Activated naive CD8-positive, alpha-beta T cell treated with anti-CD3 and anti-CD28 coated beads for 36 hours (primary cell): ENCODE measurements around the gene HSDL2. TPM values are rescaled to one million over a fixed set of nuclear protein-coding genes. Genes with fewer than 3 reads are reported as not detected.
"Not testable (repeated sequence)": the region's sequence is repeated elsewhere in the genome, so short reads cannot be mapped to it uniquely, and the experiment has no call there.

Experiments used
- DNase-seq: peaks from one replicate; pipeline ENCODE4 v3.0.0; 2021
- H3K27ac Mint-ChIP-seq: one replicate; pipeline ENCODE4 v1.8.0; 2022; ENCODE audit warnings: mild to moderate bottlenecking, moderate library complexity, mixed read lengths
- H3K27me3 Mint-ChIP-seq: one replicate; pipeline ENCODE4 v1.8.0; 2022; ENCODE audit warnings: mild to moderate bottlenecking, mixed read lengths
- H3K36me3 Mint-ChIP-seq: one replicate; pipeline ENCODE4 v1.8.0; 2021; ENCODE audit warnings: mild to moderate bottlenecking, mixed read lengths
- H3K4me1 Mint-ChIP-seq: one replicate; pipeline ENCODE4 v1.8.0; 2021; ENCODE audit warnings: mixed read lengths
- H3K4me3 Mint-ChIP-seq: one replicate; pipeline ENCODE4 v1.8.0; 2022; ENCODE audit warnings: mild to moderate bottlenecking, moderate library complexity, mixed read lengths
- H3K9me3 Mint-ChIP-seq: one replicate; pipeline ENCODE4 v1.8.0; 2022; ENCODE audit warnings: mixed read lengths
- total RNA-seq, 2 experiments: library from RNA; stranded (reverse); gene quantifications; one replicate each; pipeline ENCODE4 v1.2.3, GENCODE V29; 2021

Gene HSDL2
- total RNA-seq, 2 experiments from 2014 or later = 21.4 to 22.3 TPM

DNA sequence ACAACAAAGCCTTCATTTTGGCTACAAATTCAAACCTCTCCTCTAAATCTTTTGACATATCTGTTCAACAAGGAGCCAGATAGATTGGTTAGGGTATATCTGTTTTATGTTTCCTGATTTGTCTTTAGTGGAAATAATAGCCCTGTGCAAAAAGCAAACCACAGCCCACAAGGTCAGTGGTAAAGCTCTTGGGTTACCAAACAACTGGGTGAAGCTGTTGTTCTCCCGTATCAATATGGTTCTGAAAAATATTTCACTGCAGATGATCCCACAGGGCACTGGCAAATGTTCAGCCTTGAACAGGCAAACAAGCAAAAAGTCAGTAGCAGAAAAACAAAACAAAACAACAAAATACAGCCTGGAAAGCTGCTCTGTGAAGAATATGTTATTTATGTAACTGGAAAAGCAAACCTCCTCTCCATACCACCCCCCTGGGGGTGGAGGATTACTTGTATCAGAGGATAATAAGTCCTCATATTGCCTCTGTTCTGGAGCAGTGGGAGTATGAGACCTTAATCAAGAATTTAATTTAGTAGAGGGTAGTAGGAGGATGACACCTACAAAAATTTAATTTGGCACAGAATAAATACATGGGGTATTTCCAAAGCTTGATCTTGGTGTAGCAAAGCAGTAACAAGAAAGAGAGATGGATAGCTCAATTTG, 25.7 kb upstream of the HSDL2 start:
- peaks cover 3% of the 10 kb centered on the region for H3K36me3 Mint-ChIP-seq
- H3K27ac Mint-ChIP-seq = peak overlapping the region; percentile 90
- no peaks in the 10 kb centered on the region for H3K27me3 Mint-ChIP-seq
- no peak for DNase-seq
- peaks cover 21% of the 10 kb centered on the region for H3K4me1 Mint-ChIP-seq
- peaks cover 5% of the 10 kb centered on the region for H3K9me3 Mint-ChIP-seq
- no peak overlapping the region for H3K4me3 Mint-ChIP-seq

DNA sequence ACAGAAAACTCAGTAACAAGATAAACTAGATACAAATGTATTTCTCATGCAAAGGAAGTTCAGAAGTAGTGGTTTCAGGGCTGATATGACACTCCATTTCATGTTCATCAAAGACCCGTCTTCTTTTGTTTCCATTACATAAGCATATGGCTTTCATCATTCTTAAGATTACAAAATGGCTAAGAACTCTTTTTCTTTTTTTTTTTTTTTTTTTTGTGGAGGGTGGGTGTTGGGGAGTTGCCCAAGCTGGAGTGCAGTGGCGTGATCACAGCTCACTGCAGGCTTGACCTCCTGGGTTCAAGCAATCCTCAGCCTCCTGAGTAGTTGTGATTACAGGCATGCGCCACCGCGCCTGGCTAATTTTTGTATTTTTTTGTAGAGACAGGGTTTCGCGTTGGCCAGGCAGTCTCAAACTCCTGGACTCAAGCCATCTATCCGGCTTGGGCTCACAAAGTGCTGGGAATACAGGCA, 24.4 kb upstream of the HSDL2 start:
- H3K27ac Mint-ChIP-seq = peak overlapping the region; percentile 90
- no peak overlapping the region for H3K4me3 Mint-ChIP-seq
- peaks cover 28% of the 10 kb centered on the region for H3K4me1 Mint-ChIP-seq
- H3K27me3 Mint-ChIP-seq = no peaks in the 10 kb centered on the region
- peaks cover 5% of the 10 kb centered on the region for H3K9me3 Mint-ChIP-seq
- no peak for DNase-seq
- H3K36me3 Mint-ChIP-seq = peaks cover 3% of the 10 kb centered on the region

DNA sequence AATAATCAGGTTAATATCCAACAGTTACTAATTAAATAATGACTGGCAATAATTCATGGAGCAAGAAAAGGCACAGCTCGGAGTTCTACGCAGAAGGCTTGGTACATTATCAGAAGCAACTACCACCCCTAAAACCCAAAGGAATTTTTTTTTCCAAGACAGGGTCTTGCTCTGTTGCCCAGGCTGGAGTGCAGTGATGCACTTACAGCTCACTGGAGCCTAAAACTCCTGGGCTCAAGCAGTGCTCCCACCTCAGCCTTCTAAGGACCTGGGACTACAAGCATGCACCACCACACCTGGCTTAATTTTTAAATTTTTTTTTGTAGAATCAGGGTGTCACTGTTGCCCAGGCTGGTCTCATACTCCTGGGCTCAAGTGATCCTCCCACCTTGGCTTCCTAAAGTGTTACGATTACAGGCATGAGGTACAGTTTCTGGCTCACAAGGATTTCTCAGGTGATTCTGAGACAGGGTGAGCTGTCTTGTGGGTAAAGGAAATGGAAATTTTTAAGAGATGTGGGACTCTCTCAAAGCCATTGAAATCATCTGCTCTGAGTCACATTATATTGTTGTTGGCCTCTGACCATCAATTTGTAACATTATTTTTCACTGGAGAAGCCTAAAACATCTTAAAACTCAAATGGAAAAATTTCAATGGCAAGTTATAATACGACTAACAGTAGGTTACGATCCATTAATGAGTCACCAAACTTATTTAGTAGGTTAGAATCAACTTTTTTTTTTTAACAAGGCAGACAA, 19.7 kb upstream of the HSDL2 start:
- Mint-ChIP-seq H3K4me1 (peaks cover 19% of the 10 kb centered on the region), H3K36me3 (peaks cover 3% of the 10 kb centered on the region), H3K27me3 (no peaks in the 10 kb centered on the region), H3K27ac (peak overlapping the region; percentile 71), H3K4me3 (no peak overlapping the region), H3K9me3 (peaks cover 7% of the 10 kb centered on the region)
- no peak for DNase-seq

DNA sequence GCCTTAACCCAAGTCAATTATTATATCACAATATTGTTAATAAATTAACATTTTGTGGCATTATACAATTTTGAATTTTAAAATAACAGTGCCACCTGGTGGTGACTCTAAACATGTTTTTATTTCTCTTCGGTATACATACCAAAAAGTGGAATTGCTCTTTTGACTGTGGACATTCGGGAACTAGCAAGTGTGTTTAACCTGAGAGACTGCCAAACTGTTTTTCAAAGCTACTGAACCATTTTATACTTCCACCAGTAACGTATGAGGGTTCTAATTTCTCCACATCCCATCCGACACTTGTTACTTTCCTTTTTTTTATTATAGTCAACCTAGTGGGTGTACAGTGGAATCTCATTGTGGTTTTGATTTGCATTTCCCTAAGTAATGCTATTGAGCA, 18.3 kb upstream of the HSDL2 start:
- no peak overlapping the region for H3K27ac Mint-ChIP-seq
- H3K9me3 Mint-ChIP-seq = peaks cover 7% of the 10 kb centered on the region
- peaks cover 13% of the 10 kb centered on the region for H3K4me1 Mint-ChIP-seq
- DNase-seq = no peak
- H3K4me3 Mint-ChIP-seq = no peak overlapping the region
- no peaks in the 10 kb centered on the region for H3K27me3 Mint-ChIP-seq
- peaks cover 1% of the 10 kb centered on the region for H3K36me3 Mint-ChIP-seq

DNA sequence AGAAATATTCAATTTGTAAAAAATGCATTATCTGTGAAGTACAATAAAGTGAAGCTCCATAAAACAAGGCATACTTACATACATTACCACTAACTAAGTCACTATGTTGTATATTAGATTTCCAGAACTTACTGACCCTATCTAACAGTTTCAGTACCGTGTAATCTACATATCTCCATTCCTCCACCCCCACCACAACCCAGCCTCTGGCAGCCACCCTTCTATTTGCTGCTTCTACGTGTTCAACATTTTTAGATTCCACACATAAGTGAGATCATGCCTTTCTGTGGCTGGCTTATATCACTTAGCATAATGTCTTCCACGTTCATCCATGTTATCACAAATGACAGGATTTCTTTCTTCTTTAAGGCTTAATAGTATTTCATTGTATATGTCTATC, 15.1 kb upstream of the HSDL2 start:
- H3K9me3 Mint-ChIP-seq = peaks cover 20% of the 10 kb centered on the region
- peaks cover 13% of the 10 kb centered on the region for H3K4me1 Mint-ChIP-seq
- H3K27ac Mint-ChIP-seq = no peak overlapping the region
- no peak for DNase-seq
- no peaks in the 10 kb centered on the region for H3K27me3 Mint-ChIP-seq
- no peak overlapping the region for H3K4me3 Mint-ChIP-seq
- peaks cover 8% of the 10 kb centered on the region for H3K36me3 Mint-ChIP-seq

DNA sequence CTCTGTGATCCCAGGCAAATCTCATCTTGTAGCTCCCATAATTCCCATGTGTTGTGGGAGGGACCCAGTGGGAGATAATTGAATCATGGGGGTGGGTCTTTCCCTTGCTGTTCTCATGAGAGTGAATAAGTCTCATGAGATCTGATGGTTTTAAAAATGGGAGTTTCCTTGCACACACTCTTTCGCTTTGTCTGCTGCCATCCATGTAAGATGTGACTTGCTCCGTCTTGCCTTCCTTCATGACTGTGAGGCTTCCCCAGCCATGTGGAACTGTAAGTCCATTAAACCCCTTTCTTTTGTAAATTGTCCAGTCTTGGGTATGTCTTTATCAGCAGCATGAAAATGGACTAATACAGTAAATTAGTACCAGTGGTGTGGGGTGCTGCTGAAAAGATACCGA, 14.7 kb upstream of the HSDL2 start:
- not testable (repeated sequence) for H3K4me1 Mint-ChIP-seq, H3K27me3 Mint-ChIP-seq, H3K4me3 Mint-ChIP-seq, H3K27ac Mint-ChIP-seq, DNase-seq, H3K36me3 Mint-ChIP-seq
- peaks cover 22% of the 10 kb centered on the region for H3K9me3 Mint-ChIP-seq

DNA sequence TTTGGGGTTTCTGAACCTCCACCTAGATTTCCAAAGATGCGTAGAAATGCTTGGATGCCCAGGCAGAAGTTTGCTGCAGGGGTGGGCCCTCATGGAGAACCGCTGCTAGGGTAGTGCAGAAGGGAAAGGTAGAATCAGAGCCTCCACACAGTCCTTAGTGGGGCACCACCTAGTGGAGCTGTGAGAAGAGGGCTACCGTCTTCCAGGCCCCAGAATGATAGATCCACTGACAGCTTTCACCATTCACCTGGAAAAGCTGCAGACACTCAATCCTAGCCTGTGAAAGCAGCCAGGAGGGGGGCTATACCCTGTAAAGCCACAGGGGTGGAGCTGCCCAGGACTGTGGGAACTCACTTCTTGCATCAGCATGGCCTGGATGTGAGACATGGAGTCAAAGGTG, 13.3 kb upstream of the HSDL2 start:
- Mint-ChIP-seq H3K9me3 (peaks cover 26% of the 10 kb centered on the region), H3K4me3 (no peak overlapping the region), H3K4me1 (peaks cover 2% of the 10 kb centered on the region), H3K36me3 (peaks cover 8% of the 10 kb centered on the region), H3K27ac (no peak overlapping the region), H3K27me3 (no peaks in the 10 kb centered on the region)
- DNase-seq = no peak

DNA sequence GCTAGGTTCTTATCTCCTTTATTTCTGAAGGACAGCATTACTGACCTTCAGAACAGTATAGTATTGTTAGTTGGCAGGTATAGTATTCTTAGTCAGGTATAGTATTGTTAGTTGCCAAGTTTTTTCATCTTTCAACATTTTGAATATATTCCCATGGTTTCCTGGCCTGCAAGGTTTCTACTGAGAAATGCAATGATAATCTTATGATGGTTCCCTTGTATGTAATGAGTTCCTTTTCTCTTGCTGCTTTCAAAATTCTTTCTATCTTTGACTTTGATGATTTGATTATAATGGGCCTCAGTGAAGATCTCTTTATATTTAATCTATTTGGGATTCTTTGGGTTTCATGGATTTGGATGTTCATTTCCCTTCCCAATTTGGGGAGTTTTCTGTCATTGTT, 12.4 kb upstream of the HSDL2 start:
- no peak for DNase-seq
- Mint-ChIP-seq H3K9me3 (peaks cover 26% of the 10 kb centered on the region), H3K4me1 (no peaks in the 10 kb centered on the region), H3K36me3 (peaks cover 8% of the 10 kb centered on the region), H3K4me3 (no peak overlapping the region), H3K27ac (no peak overlapping the region), H3K27me3 (no peaks in the 10 kb centered on the region)

DNA sequence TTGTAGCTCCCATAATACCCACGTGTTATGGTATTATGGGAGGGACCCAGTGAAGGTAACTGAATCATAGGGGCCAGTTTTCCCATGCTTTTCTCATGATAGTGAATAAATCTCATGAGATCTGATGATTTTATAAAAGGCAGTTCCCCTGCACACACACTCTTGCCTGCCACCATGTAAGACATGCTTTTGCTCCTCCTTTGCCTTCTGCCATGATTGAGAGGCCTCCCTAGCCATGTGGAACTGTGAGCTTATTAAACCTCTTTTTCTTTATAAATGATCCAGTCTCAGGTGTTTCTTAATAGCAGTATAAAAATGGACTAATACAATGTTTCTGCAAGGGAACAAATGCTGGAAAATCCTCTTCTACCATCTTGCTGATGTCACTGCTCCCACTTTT, 10.1 kb upstream of the HSDL2 start:
- H3K4me3 Mint-ChIP-seq = no peak overlapping the region
- H3K27ac Mint-ChIP-seq = no peak overlapping the region
- DNase-seq = no peak
- no peaks in the 10 kb centered on the region for H3K27me3 Mint-ChIP-seq
- H3K9me3 Mint-ChIP-seq = peaks cover 26% of the 10 kb centered on the region
- peaks cover 14% of the 10 kb centered on the region for H3K36me3 Mint-ChIP-seq
- no peaks in the 10 kb centered on the region for H3K4me1 Mint-ChIP-seq

DNA sequence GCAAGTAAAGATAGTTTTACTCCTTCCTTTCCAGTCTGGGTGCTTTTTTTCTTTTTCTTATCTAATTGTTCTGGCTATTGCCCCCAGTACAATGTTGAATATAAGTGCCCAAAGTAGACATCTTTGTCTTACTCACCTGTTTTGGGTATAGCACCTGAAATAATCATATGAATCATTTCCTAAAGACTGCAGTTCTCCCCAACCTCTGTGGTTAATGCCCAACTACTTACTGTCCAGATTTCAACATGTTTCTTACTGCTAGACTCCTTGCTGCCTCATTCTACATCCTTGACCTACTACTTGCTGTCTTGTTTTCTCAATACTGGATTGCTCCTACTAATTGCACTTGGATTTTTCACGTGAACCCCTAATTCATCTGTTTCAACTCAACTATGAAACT, 8.8 kb upstream of the HSDL2 start:
- Mint-ChIP-seq H3K4me3 (no peak overlapping the region), H3K9me3 (peaks cover 21% of the 10 kb centered on the region), H3K36me3 (peaks cover 18% of the 10 kb centered on the region), H3K4me1 (peaks cover 2% of the 10 kb centered on the region), H3K27me3 (no peaks in the 10 kb centered on the region), H3K27ac (no peak overlapping the region)
- DNase-seq = no peak

DNA sequence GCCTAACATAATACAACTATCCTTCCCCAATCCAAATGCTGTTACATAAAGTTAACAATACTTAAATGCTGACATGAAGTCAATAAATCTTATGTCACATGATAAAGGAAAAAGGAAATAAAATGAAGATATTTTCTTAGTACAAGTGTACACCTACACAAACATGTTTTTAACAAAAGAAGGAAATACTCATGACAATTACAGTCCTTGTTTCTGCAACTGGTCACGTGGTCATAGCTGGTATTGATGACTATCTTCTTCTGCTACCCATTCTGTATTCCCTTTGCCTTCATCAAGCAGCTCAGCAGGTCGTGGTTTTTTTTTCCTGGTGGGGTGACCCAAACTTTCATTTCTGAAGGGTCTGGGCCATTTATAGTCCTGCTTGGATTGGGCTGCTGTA, 6.2 kb upstream of the HSDL2 start:
- H3K27me3 Mint-ChIP-seq, H3K27ac Mint-ChIP-seq, H3K4me3 Mint-ChIP-seq, DNase-seq: not testable (repeated sequence)
- Mint-ChIP-seq H3K4me1 (peaks cover 20% of the 10 kb centered on the region), H3K9me3 (peaks cover 14% of the 10 kb centered on the region), H3K36me3 (peaks cover 26% of the 10 kb centered on the region)

DNA sequence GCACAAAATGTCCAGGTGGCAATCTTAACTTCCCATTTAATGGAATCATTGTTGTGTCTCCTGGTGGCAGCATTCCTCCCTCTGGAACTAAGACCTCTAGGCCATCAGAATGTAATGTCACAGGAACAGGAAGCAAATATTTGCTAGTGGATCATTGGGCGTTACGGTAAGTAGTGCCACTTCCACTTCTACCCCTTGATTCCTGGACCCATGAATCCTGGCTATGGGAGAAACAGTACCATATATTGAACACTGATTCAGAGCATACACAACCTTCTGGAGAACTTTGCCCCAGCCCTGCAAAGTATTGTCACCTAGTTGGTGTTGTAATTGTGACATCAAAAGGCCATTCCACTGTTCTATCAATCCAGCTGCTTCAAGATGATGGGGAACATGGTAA, 5.7 kb upstream of the HSDL2 start:
- H3K27ac Mint-ChIP-seq, DNase-seq, H3K27me3 Mint-ChIP-seq, H3K4me3 Mint-ChIP-seq: not testable (repeated sequence)
- H3K9me3 Mint-ChIP-seq = peaks cover 12% of the 10 kb centered on the region
- H3K36me3 Mint-ChIP-seq = peaks cover 24% of the 10 kb centered on the region
- H3K4me1 Mint-ChIP-seq = peaks cover 21% of the 10 kb centered on the region

DNA sequence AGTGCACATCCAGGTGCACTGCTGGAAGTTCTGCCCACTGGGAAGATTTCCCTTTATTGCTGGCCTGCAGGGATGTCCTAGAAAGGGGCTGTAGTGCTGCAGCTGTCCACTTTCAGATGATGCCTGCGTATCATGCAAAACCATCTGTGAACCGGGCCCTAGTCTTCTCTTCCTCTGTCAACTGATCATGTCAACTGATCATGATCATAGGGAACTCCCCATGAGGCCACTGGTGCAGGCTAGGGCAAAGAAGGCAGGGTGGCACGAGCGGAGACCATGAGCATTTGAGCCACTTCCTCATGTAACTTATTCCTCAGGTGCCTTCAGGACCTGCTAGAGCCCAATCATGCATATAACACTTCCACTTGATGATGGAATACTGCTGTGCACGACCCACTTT, 4.5 kb upstream of the HSDL2 start:
- DNase-seq = no peak
- Mint-ChIP-seq H3K36me3 (peaks cover 19% of the 10 kb centered on the region), H3K27me3 (no peaks in the 10 kb centered on the region), H3K9me3 (peaks cover 5% of the 10 kb centered on the region), H3K4me3 (no peak overlapping the region), H3K4me1 (peaks cover 21% of the 10 kb centered on the region), H3K27ac (no peak overlapping the region)

DNA sequence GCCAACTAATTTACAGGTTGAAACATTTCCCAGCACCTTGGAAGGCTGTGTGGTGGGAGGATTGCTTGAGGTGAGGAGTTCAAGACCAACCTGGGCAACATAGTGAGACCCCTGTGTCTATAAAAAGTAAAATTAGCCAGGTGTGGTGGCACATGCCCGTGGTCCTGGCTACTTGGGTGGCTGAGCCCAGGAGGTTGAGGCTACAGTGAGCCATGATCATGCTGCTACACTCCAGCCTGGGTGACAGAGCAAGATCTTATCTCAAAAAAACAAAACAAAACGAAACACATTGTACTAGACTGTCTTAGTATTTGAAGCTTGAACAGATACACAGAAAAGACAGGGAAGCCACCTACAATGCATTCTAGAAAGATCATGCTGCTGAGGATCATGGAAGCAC, 2.8 kb upstream of the HSDL2 start:
- H3K9me3 Mint-ChIP-seq = peaks cover 2% of the 10 kb centered on the region
- DNase-seq = no peak
- H3K4me1 Mint-ChIP-seq = peaks cover 27% of the 10 kb centered on the region
- H3K27me3 Mint-ChIP-seq = no peaks in the 10 kb centered on the region
- no peak overlapping the region for H3K27ac Mint-ChIP-seq
- peaks cover 19% of the 10 kb centered on the region for H3K36me3 Mint-ChIP-seq
- no peak overlapping the region for H3K4me3 Mint-ChIP-seq

DNA sequence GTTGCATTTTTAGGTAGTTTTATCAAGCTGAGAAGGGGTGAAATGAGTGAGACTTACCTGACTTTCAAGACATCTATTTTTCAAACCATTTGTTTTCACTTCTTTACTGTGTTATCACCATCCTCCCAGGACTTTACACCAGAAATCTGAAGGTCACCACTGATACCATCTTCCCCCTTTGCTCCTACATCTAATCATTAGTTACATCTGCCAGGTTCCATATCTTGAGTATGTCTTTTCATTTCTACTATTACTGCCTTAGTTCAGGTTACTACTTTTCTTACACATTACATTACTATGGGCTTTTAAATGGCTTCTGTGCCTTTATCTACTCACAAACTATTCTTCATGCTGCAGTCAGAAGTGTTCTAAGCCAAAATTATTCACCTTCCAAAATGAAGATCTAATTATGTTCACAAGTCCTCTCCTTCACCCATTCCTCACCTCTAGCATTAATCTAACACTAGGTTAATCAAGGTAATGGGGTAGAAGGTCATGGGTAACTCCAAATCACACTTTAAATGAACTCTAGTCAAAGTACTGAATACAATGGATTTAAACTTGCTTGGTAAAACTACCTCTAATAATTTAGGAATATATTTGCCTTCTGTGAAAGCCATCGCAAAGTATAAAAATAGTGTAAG, 2.1 kb upstream of the HSDL2 start:
- H3K27me3 Mint-ChIP-seq = no peaks in the 10 kb centered on the region
- peaks cover 29% of the 10 kb centered on the region for H3K4me1 Mint-ChIP-seq
- no peak overlapping the region for H3K27ac Mint-ChIP-seq

More for the DNA sequence above, 2.1 kb upstream of the HSDL2 start:
- H3K36me3 Mint-ChIP-seq = peaks cover 19% of the 10 kb centered on the region
- H3K4me3 Mint-ChIP-seq = peak overlapping the region; percentile 98
- peaks cover 2% of the 10 kb centered on the region for H3K9me3 Mint-ChIP-seq
- no peak for DNase-seq
